OCI-LY1 (cell line): ENCODE data around the gene CPSF6.

Experiments
- EZH2 ChIP-seq: fragments of 200-600 bp; sonication (generic), shearing (Covaris generic); IDR thresholded peaks from 2 replicates; pipeline ENCODE4 v1.8.0; 2017; ENCODE audit warnings: borderline replicate concordance, mixed run types, mild to moderate bottlenecking, antibody characterized with exemption, low read length, moderate library complexity, mixed read lengths
- TF ChIP-seq, protein P1 (sequence below): fragments of 200-600 bp; sonication (generic), shearing (Covaris generic); IDR thresholded peaks from 2 replicates; pipeline ENCODE4 v1.5.1; 2017; ENCODE audit warnings: mild to moderate bottlenecking, antibody characterized with exemption, low read length, moderate library complexity, mixed read lengths

DNA sequence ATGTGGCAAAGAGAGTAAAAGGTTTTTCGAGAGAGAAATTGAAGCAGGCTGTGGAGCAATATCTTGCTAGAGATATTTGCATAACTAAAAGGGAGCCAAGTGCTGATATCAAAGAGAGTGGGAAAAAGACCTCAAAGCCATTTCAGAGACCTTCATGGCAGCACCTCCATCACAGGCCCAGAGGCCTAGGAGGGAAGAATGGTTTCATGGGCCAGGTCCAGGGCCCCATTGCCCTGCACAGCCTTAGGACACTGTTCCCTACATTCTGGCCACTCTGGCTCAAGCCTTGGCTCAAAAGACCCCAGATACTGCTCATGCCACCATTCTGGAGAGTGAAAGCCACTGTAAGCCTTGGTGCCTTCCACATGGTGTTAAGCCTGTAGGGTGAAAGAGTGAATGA lies 58.8 kb downstream of the CPSF6 start:
- TF ChIP-seq, protein P1, sequence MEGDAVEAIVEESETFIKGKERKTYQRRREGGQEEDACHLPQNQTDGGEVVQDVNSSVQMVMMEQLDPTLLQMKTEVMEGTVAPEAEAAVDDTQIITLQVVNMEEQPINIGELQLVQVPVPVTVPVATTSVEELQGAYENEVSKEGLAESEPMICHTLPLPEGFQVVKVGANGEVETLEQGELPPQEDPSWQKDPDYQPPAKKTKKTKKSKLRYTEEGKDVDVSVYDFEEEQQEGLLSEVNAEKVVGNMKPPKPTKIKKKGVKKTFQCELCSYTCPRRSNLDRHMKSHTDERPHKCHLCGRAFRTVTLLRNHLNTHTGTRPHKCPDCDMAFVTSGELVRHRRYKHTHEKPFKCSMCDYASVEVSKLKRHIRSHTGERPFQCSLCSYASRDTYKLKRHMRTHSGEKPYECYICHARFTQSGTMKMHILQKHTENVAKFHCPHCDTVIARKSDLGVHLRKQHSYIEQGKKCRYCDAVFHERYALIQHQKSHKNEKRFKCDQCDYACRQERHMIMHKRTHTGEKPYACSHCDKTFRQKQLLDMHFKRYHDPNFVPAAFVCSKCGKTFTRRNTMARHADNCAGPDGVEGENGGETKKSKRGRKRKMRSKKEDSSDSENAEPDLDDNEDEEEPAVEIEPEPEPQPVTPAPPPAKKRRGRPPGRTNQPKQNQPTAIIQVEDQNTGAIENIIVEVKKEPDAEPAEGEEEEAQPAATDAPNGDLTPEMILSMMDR = no peak
- TF ChIP-seq EZH2 = no peak
